ENCODE measurements around the gene GPR82.

- TF ChIP-seq EZH2 (IDR thresholded peaks at IDR 0.05) (no peak), POLR2A (IDR thresholded peaks at IDR 0.05; ENCODE audit: borderline replicate concordance, extremely low read depth, insufficient read depth, insufficient read length) (no peak), SRF (IDR thresholded peaks at IDR 0.05; ENCODE audit: low read depth) (no peak), POLR2AphosphoS5 (IDR thresholded peaks at IDR 0.05; ENCODE audit: low read depth, low read length) (no peak), RAD21 (IDR thresholded peaks at IDR 0.05; ENCODE audit: low read depth) (no peak), CTCF (IDR thresholded peaks at IDR 0.05 in 2 of 3, conservative IDR thresholded peaks at IDR 0.05 in 1 of 3; ENCODE audit: borderline replicate concordance in 1 of 3, insufficient read depth in 1 of 3, low read depth in 2 of 3, low read length in 2 of 3) (no peak), YY1 (IDR thresholded peaks at IDR 0.05; ENCODE audit: extremely low read depth, insufficient replicate concordance, low read depth, low read length) (no peak), ZBTB33 (IDR thresholded peaks at IDR 0.05; ENCODE audit: extremely low read depth, insufficient replicate concordance, low read length) (no peak), SIN3A (IDR thresholded peaks at IDR 0.05; ENCODE audit: low read depth) (no peak), CEBPB (IDR thresholded peaks at IDR 0.05; ENCODE audit: low read depth) (no peak), EZH2phosphoT487 (IDR thresholded peaks at IDR 0.05; ENCODE audit: borderline replicate concordance) (no peak), REST (IDR thresholded peaks at IDR 0.05; ENCODE audit: low read depth) (no peak), ZFX (IDR thresholded peaks at IDR 0.05) (no peak)
Measured at GRCh38 chrX:41705680-41706374, 18.2 kb upstream of the GPR82 start.
